Neuronal stem cell (in vitro differentiated cells): ENCODE results near the gene IGF2R.

Experiments used
- DNase-seq: peaks from one replicate; pipeline ENCODE4 v3.0.0-alpha.2; 2013; ENCODE audit warnings: low spot score
- H2AFZ ChIP-seq: one replicate; pipeline ENCODE4 v1.6.1; 2013; ENCODE audit warnings: mild to moderate bottlenecking, low read length, inconsistent platforms
- H2AK5ac ChIP-seq: 2 replicates; pipeline ENCODE4 v1.6.1; 2013; ENCODE audit warnings: low read depth, mild to moderate bottlenecking, inconsistent platforms, low read length, moderate library complexity, mixed read lengths
- H2BK120ac ChIP-seq: 2 replicates; pipeline ENCODE4 v1.6.1; 2013; ENCODE audit warnings: low read depth, mild to moderate bottlenecking, inconsistent platforms, low read length, moderate library complexity, mixed read lengths
- H2BK12ac ChIP-seq: one replicate; pipeline ENCODE4 v1.6.1; 2013; ENCODE audit warnings: low read length, inconsistent platforms
- H2BK15ac ChIP-seq: 2 replicates; pipeline ENCODE4 v1.6.1; 2013; ENCODE audit warnings: mild to moderate bottlenecking, low read length, inconsistent platforms, mixed read lengths
- H2BK5ac ChIP-seq: one replicate; pipeline ENCODE4 v1.6.1; 2013; ENCODE audit warnings: inconsistent platforms, mild to moderate bottlenecking, low read length, moderate library complexity
- H3K14ac ChIP-seq: one replicate; pipeline ENCODE4 v1.6.1; 2013; ENCODE audit warnings: low read length, inconsistent platforms
- H3K18ac ChIP-seq: 2 replicates; pipeline ENCODE4 v1.6.1; 2013; ENCODE audit warnings: low read length, inconsistent platforms
- H3K23ac ChIP-seq: 2 replicates; pipeline ENCODE4 v1.6.1; 2013; ENCODE audit warnings: low read depth, mild to moderate bottlenecking, mixed read lengths, low read length, inconsistent platforms; ENCODE audit not compliant: poor library complexity
- H3K27ac ChIP-seq: replicated peaks from 3 replicates; pipeline ENCODE4 v1.5.1; 2013; ENCODE audit warnings: low read length, inconsistent platforms
- H3K27me3 ChIP-seq, 3 experiments: 2 replicates each; pipeline ENCODE4 v1.6.1; 2013; ENCODE audit warnings: low read length in 3 of 3, mild to moderate bottlenecking in 2 of 3, inconsistent platforms in 1 of 3, low read depth in 1 of 3, mixed read lengths in 1 of 3, moderate library complexity in 1 of 3; ENCODE audit not compliant: control insufficient read depth in 3 of 3, insufficient read depth in 3 of 3
- H3K36me3 ChIP-seq, 2 donors: replicated peaks in 1 of 2; 2 replicates each; pipeline ENCODE4 v1.6.1; 2013; ENCODE audit warnings: low read length in 2 of 2; ENCODE audit not compliant: control insufficient read depth in 2 of 2, insufficient read depth in 2 of 2
- H3K4ac ChIP-seq: 2 replicates; pipeline ENCODE4 v1.6.1; 2013; ENCODE audit warnings: inconsistent platforms, mild to moderate bottlenecking, low read length, moderate library complexity
- H3K4me1 ChIP-seq, 2 donors: 1 replicate in 1 of 2; 2 replicates in 1 of 2; pipeline ENCODE4 v1.6.1; 2013; ENCODE audit warnings: low read length in 2 of 2, low read depth in 1 of 2; ENCODE audit not compliant: control insufficient read depth in 2 of 2, insufficient read depth in 1 of 2
- H3K4me2 ChIP-seq: one replicate; pipeline ENCODE4 v1.6.1; 2013; ENCODE audit warnings: mild to moderate bottlenecking, low read length, inconsistent platforms; ENCODE audit not compliant: insufficient read depth, poor library complexity, severe bottlenecking
- H3K4me3 ChIP-seq, 2 donors: 2 replicates each; pipeline ENCODE4 v1.5.1; 2013; ENCODE audit warnings: low read length in 2 of 2, mild to moderate bottlenecking in 2 of 2, inconsistent platforms in 1 of 2, moderate library complexity in 1 of 2
- H3K79me1 ChIP-seq: one replicate; pipeline ENCODE4 v1.6.1; 2013; ENCODE audit warnings: low read depth, mild to moderate bottlenecking, inconsistent platforms, low read length, moderate library complexity
- H3K9ac ChIP-seq: one replicate; pipeline ENCODE4 v1.6.1; 2013; ENCODE audit warnings: mild to moderate bottlenecking, low read depth, low read length, inconsistent platforms; ENCODE audit not compliant: poor library complexity
- H3K9me3 ChIP-seq, 2 donors: replicated peaks in 1 of 2; 2 replicates each; pipeline versions ENCODE3 to v1.6.1; 2013; ENCODE audit warnings: low read length in 2 of 2, mild to moderate bottlenecking in 2 of 2, inconsistent platforms in 1 of 2, low read depth in 1 of 2, mixed read lengths in 1 of 2, moderate library complexity in 1 of 2; ENCODE audit not compliant: control insufficient read depth in 2 of 2, insufficient read depth in 1 of 2
- H4K8ac ChIP-seq: one replicate; pipeline ENCODE4 v1.6.1; 2013; ENCODE audit warnings: low read depth, mild to moderate bottlenecking, inconsistent platforms, low read length, moderate library complexity
- H4K91ac ChIP-seq: one replicate; pipeline ENCODE4 v1.6.1; 2013; ENCODE audit warnings: low read length, low read depth, mild to moderate bottlenecking, inconsistent platforms; ENCODE audit not compliant: poor library complexity
- WGBS, 2 donors: extraction: QIAGEN DNeasy Blood & Tissue Kit; methylation state at CpG; one replicate each; pipeline ENCODE4 v1.1.7; 2013; ENCODE audit warnings: missing lambda C conversion rate in 2 of 2, mixed read lengths in 1 of 2; ENCODE audit not compliant: insufficient read length in 2 of 2, insufficient replicate concordance in 1 of 2; ENCODE audit errors: extremely low coverage in 2 of 2; 5-methylcytosine and 5-hydroxymethylcytosine counted together

Gene IGF2R

GRCh38 chr6:159945801-159946392, 23.0 kb upstream of the IGF2R start:
- peak overlapping the region in 1 of 2 donors; percentile 48 for H3K4me3 ChIP-seq
- no peak overlapping the region for H3K4me2 ChIP-seq
- H3K4me1 ChIP-seq = no peaks in the 10 kb centered on the region
- no peak overlapping the region for H3K14ac ChIP-seq
- peaks cover 0 to 8% of the 10 kb centered on the region in 2 donors for H3K9me3 ChIP-seq
- H3K9ac ChIP-seq = no peak overlapping the region
- H2BK120ac ChIP-seq = no peak overlapping the region
- H4K91ac ChIP-seq = no peak overlapping the region
- H4K8ac ChIP-seq = no peak overlapping the region
- peak overlapping the region; percentile 25 for H2AK5ac ChIP-seq
- H3K4ac ChIP-seq = no peak overlapping the region
- peaks cover 0 to 22% (median 2%) of the 10 kb centered on the region in 3 experiments for H3K27me3 ChIP-seq
- H2AFZ ChIP-seq = no peak overlapping the region
- H3K23ac ChIP-seq = no peak overlapping the region
- no peak for DNase-seq
- no peak overlapping the region for H2BK15ac ChIP-seq
- no peaks in the 10 kb centered on the region for H3K79me1 ChIP-seq
- no peak overlapping the region for H2BK5ac ChIP-seq
- no peak overlapping the region for H3K18ac ChIP-seq
- H3K36me3 ChIP-seq = no peaks in the 10 kb centered on the region
- H2BK12ac ChIP-seq = no peak overlapping the region
- WGBS, 2 donors = no CpG with 5 or more reads among the region's 6 CpGs
- H3K27ac ChIP-seq = no peak overlapping the region

- Histone ChIP-seq H4K91ac (no peak overlapping the region), H3K18ac (no peak overlapping the region), H3K9me3 (peaks cover 0 to 8% of the 10 kb centered on the region in 2 donors), H3K27me3 (peaks cover 0 to 25% (median 2%) of the 10 kb centered on the region in 3 experiments), H3K14ac (no peak overlapping the region), H3K4me2 (no peak overlapping the region), H3K23ac (no peak overlapping the region), H3K27ac (no peak overlapping the region), H3K9ac (no peak overlapping the region), H3K4ac (no peak overlapping the region), H3K79me1 (no peaks in the 10 kb centered on the region), H2AK5ac (no peak overlapping the region), H2BK120ac (no peak overlapping the region), H3K4me1 (no peaks in the 10 kb centered on the region), H2AFZ (no peak overlapping the region), H2BK15ac (no peak overlapping the region), H4K8ac (no peak overlapping the region), H2BK5ac (no peak overlapping the region), H3K36me3 (no peaks in the 10 kb centered on the region), H2BK12ac (no peak overlapping the region), H3K4me3 (no peak overlapping the region)
- WGBS, 2 donors = no CpG with 5 or more reads among the region's 2 CpGs
- DNase-seq = no peak
Observed at GRCh38 chr6:159946912-159947311, 22.0 kb upstream of the IGF2R start.

DNA sequence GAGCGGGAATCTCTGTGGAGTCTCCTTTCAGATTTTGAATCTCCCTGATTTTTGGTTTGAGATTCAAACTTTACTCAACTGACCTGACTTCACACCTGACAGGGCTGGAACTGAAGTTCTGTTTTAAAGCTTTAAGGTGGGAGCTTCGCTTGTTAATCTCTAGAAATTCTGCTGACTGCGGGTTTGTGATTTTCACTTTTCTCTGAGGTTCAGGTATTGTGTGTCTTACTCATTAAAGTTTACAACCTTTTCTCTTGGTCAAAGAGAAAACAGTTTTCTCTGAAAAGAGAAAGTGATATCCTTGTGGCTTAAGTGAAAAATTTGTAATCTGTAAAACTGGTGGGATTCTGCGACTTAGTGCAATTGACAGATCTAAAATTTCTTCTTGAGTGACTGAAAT, 20.7 kb upstream of the IGF2R start:
- H2BK5ac ChIP-seq = no peak overlapping the region
- H3K27ac ChIP-seq = no peak overlapping the region
- no peaks in the 10 kb centered on the region for H3K79me1 ChIP-seq
- no peak overlapping the region for H3K14ac ChIP-seq
- no peak overlapping the region for H2AFZ ChIP-seq
- H3K36me3 ChIP-seq = no peaks in the 10 kb centered on the region
- H4K8ac ChIP-seq = no peak overlapping the region
- no peak overlapping the region for H3K23ac ChIP-seq
- no peak overlapping the region for H3K4me2 ChIP-seq
- H2BK15ac ChIP-seq = no peak overlapping the region
- H3K4me3 ChIP-seq = no peak overlapping the region
- H3K4ac ChIP-seq = no peak overlapping the region
- WGBS, 2 donors = no CpG with 5 or more reads among the region's 4 CpGs
- H2AK5ac ChIP-seq = no peak overlapping the region
- H3K9ac ChIP-seq = no peak overlapping the region
- H3K27me3 ChIP-seq = peaks cover 0 to 25% (median 2%) of the 10 kb centered on the region in 3 experiments
- no peak overlapping the region for H2BK12ac ChIP-seq
- peaks cover 0 to 6% of the 10 kb centered on the region in 2 donors for H3K4me1 ChIP-seq
- no peak overlapping the region for H4K91ac ChIP-seq
- no peak overlapping the region for H2BK120ac ChIP-seq
- H3K9me3 ChIP-seq = peaks cover 0 to 8% of the 10 kb centered on the region in 2 donors
- no peak for DNase-seq
- H3K18ac ChIP-seq = no peak overlapping the region

GRCh38 chr6:159951772-159952171, 17.1 kb upstream of the IGF2R start:
- Histone ChIP-seq H3K14ac (no peak overlapping the region), H2BK5ac (no peak overlapping the region), H2BK120ac (no peak overlapping the region), H2BK15ac (no peak overlapping the region), H3K18ac (no peak overlapping the region), H3K4ac (no peak overlapping the region), H3K9ac (peak overlapping the region; percentile 25), H4K91ac (no peak overlapping the region), H3K27me3 (peaks cover 0 to 22% (median 0%) of the 10 kb centered on the region in 3 experiments), H2BK12ac (no peak overlapping the region), H3K4me1 (peaks cover 0 to 12% of the 10 kb centered on the region in 2 donors), H3K4me2 (no peak overlapping the region), H3K36me3 (no peaks in the 10 kb centered on the region), H3K79me1 (no peaks in the 10 kb centered on the region), H2AFZ (peak overlapping the region; percentile 24), H4K8ac (no peak overlapping the region), H3K4me3 (no peak overlapping the region), H2AK5ac (no peak overlapping the region), H3K27ac (no peak overlapping the region), H3K23ac (no peak overlapping the region), H3K9me3 (no peaks in the 10 kb centered on the region)
- no peak for DNase-seq
- no CpG with 5 or more reads among the region's 7 CpGs for WGBS, 2 donors
